NCI-H187 (cell line): ENCODE data around the gene TFAP2A.

ENCODE experiments used
- DNase-seq, 2 experiments: peaks; one replicate each; lab custom pipeline; 2025; lab: John Stamatoyannopoulos, UW

TFAP2A gene

DNA sequence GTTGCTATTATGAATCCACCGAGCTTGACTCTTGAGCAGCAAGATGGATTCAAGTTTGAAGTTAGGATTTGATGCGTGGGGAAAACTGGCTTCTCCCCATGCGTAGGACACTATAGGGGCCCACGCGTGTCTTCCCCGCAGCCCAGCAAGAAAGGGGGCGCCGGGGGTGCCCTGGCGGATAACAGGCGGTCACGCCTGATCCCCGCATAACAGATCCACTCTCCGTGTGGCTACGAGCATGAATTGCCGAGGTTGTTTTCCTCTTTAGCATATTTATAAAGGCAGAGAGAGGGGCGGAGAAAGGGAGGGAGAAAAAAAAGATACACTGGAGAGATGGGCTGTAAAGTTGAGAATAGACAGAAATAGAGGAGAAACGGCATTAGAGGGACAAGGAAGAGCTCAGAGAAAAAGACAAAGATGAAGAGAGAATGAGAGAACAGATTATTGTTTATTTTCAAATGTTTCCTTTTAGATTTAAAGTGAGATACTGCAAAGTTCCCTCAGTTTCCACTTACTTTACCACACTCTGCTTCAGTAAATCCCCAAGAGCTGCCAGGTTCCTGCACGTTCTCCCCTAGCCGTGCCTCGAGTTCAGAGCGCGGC lies 32.0 kb downstream of the TFAP2A start:
- DNase-seq: no peak

- no peak for DNase-seq
Observed at GRCh38 chr6:10382322-10382721, 32.6 kb downstream of the TFAP2A start.

DNA sequence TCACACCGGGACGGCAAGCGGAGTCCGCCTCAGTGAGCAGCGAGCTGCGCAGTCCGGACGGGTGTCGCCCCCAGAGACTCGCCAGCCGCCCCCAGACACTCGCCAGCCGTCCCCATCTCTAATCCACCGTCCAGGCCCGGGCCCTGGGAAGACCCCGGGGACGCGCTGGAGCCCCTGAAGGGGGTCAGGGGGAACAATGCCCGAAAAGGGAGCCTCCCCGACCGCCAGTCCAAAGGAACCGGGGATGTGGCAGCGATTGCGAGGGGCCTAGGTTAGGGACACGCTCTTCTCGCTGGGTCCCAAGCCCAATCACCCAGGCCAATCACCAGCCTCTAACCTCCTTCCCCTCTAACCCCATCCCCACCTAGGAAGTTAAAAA lies 33.1 kb downstream of the TFAP2A start:
- DNase-seq: no peak

- no peak for DNase-seq
Observed at GRCh38 chr6:10381133-10381829, 33.6 kb downstream of the TFAP2A start.

GRCh38 chr6:10375391-10375969 lies 39.4 kb downstream of the TFAP2A start:
- DNase-seq: no peak

DNA sequence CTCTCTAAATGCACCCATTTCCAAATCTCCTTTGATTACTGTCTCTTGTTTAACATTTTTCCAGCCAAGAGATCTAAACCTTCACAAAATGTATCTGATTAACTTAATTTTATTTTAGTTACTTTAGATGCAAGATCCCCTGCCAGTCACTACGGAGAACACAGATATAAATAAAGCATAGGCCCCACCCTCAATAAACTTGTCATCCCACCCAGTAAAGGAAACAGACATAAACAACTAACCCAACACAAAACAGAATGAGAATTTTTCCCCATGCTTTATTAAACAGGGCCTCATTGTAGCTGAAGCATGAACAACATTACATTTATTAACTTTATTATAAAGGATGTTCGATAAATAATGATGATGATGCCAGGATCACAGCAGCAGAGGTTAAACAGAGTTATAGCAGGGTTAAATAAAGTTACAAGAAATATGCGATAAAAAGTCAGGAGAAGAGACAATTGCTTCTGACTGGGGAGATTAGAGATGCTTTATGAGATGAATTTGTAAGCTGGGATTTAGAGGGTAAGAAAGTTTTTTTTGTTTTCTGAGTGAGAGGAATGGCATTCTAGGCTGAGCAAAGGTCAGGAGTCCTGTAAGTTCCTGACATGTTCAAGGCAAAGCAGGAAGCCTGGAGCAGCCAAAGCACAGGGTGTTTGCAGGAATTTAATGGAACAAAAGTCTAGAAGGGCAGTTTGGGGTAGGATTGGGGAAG lies 41.1 kb downstream of the TFAP2A start:
- no peak for DNase-seq

- DNase-seq: no peak
Observed at GRCh38 chr6:10369896-10370295, 45.0 kb downstream of the TFAP2A start.

- DNase-seq: no peak
Observed at GRCh38 chr6:10368861-10369260, 46.0 kb downstream of the TFAP2A start.

DNA sequence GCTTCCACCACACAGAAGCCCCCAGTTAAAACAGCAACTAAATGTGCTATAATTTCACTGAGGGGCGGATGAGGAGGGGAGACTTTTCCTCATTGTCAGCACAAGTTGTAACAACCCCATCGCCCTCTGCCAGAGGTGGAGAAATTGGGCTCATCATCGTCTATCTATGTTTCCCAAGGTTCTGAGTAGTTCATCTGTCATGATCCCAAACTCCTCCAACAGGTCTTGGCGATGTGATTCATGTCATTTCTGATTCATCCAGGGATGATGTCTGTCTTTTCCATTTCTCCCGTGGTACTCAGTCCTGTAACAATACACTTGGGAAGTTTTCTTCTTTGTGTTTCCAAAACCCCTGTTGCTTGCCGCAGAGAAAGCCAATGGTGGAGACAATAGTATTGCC lies 51.0 kb downstream of the TFAP2A start:
- no peak for DNase-seq

GRCh38 chr6:10362300-10362699 lies 52.6 kb downstream of the TFAP2A start:
- DNase-seq: no peak

GRCh38 chr6:10361428-10361827 lies 53.4 kb downstream of the TFAP2A start:
- DNase-seq: no peak

GRCh38 chr6:10359581-10359980 lies 55.3 kb downstream of the TFAP2A start:
- DNase-seq: no peak

DNA sequence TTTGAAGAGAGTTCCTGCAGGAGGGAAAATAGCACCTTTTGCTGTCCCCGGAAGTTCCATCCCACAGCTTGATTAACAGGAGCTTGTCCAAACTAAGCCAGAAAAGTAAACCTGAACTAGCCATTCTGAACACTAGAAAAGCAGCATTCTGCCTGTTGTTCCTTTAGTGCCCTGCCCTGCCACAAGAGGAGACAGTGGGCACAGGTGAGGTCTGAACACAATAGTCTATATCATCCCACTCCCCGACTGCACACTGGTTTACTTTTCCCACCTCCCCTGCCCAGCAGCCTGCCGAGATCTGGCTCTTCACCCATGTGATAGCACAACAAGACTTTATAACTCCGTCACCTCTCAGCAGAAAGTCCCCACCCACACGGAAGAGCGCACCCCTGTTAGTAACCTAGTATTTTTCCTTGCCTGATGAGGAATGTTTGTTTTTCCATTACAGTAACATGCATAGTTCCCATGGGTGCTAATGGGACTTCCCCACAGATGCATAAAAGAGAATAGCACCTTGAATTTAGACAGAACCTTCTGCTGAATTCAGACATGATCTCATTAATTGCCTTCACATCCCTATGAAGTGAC lies 59.7 kb downstream of the TFAP2A start:
- DNase-seq: no peak

GRCh38 chr6:10351791-10352190 lies 63.1 kb downstream of the TFAP2A start:
- no peak for DNase-seq

DNA sequence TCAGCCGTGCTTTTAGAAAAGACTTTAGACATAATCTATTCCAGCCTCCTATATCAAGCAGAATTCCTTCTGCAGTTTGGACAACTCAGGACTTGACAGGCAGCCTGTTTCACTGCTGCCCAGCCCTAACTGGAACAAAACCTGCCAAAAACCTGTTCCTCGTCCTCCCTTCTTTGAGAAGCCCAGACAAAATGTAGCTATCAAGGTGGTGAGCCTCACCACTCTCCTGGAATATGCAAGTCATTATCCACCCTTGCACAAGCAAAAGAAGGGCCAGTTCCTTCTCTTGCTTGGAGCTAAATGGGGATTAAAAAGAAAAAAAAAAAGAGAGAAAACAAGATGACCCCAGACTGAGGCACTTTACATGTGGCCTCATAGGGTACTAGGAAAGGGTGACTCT lies 64.2 kb downstream of the TFAP2A start:
- DNase-seq: no peak

GRCh38 chr6:10347561-10348327 lies 67.1 kb downstream of the TFAP2A start:
- DNase-seq: no peak
